OCI-LY7 (cell line): Measurements from ENCODE around the gene BTRC. TPM values are rescaled to one million over a fixed set of nuclear protein-coding genes. Genes with fewer than 3 reads are reported as not detected.

Source experiments
- BruUV-seq: library from RNA; stranded (reverse); fragments of 400-500 nt; replicated peaks from 2 replicates; lab custom pipeline; 2021; lab: Mats Ljungman, UMichigan
- CTCF ChIA-PET: fragments of 300-600 bp; sonication (Branson Sonifier 250); formaldehyde crosslinking; loops from one replicate; lab custom pipeline; 2022; ENCODE audit warnings: antibody characterized with exemption; ENCODE audit not compliant: unreplicated experiment; lab: Charles Lee
- POLR2A ChIA-PET: fragments of 300-600 bp; sonication (Branson Sonifier 250); formaldehyde crosslinking; loops from one replicate; lab custom pipeline; 2022; ENCODE audit warnings: antibody characterized with exemption; lab: Charles Lee
- DNase-seq: peaks from one replicate; pipeline ENCODE4 v3.0.0-alpha.2; 2015; ENCODE audit warnings: low spot score
- H2AFZ ChIP-seq: fragments of 200-600 bp; sonication (generic), shearing (Covaris generic); 2 replicates; pipeline ENCODE4 v1.6.1; 2014; ENCODE audit warnings: mild to moderate bottlenecking, antibody characterized with exemption, low read length, moderate library complexity
- H3K27ac ChIP-seq: fragments of 200-600 bp; sonication (generic); 2 replicates; pipeline ENCODE4 v1.5.1; 2014; ENCODE audit warnings: mixed run types, low read depth, mild to moderate bottlenecking, moderate library complexity, low read length, inconsistent platforms; ENCODE audit not compliant: poor library complexity, severe bottlenecking
- H3K36me3 ChIP-seq: fragments of 200-600 bp; sonication (generic); 2 replicates; pipeline ENCODE4 v1.6.1; 2014; ENCODE audit warnings: mild to moderate bottlenecking, antibody characterized with exemption, low read length, moderate library complexity, mixed read lengths; ENCODE audit not compliant: insufficient read depth
- H3K4me1 ChIP-seq: fragments of 200-600 bp; sonication (generic); 2 replicates; pipeline ENCODE4 v1.5.1; 2014; ENCODE audit warnings: mild to moderate bottlenecking, low read length; ENCODE audit not compliant: insufficient read depth, poor library complexity, severe bottlenecking
- H3K4me2 ChIP-seq: fragments of 200-600 bp; sonication (generic); 2 replicates; pipeline ENCODE4 v1.6.1; 2014; ENCODE audit warnings: mild to moderate bottlenecking, low read length
- H3K4me3 ChIP-seq: fragments of 200-600 bp; sonication (generic); 2 replicates; pipeline ENCODE4 v1.5.1; 2014; ENCODE audit warnings: mild to moderate bottlenecking, low read depth, low read length; ENCODE audit not compliant: poor library complexity, severe bottlenecking
- H3K79me2 ChIP-seq: fragments of 200-600 bp; sonication (generic); 2 replicates; pipeline ENCODE4 v1.6.1; 2016; ENCODE audit warnings: low read depth, mild to moderate bottlenecking, low read length, moderate library complexity, mixed read lengths; ENCODE audit not compliant: insufficient read depth
- H3K9me2 ChIP-seq: fragments of 200-600 bp; sonication (generic); 2 replicates; pipeline ENCODE4 v1.6.1; 2016; ENCODE audit warnings: mild to moderate bottlenecking, low read length, mixed read lengths; ENCODE audit not compliant: insufficient read depth
- H3K9me3 ChIP-seq: fragments of 200-600 bp; sonication (generic); 2 replicates; pipeline ENCODE4 v1.6.1; 2014; ENCODE audit warnings: mild to moderate bottlenecking, mixed run types, low read length, mixed read lengths
- H4K20me1 ChIP-seq: fragments of 200-600 bp; sonication (generic); 2 replicates; pipeline ENCODE4 v1.6.1; 2014; ENCODE audit warnings: mild to moderate bottlenecking, antibody characterized with exemption, low read length, moderate library complexity, mixed read lengths; ENCODE audit not compliant: insufficient read depth
- EZH2phosphoT487 ChIP-seq: fragments of 200-600 bp; sonication (generic); IDR thresholded peaks from 2 replicates; pipeline ENCODE4 v1.6.1; 2018; ENCODE audit warnings: low read depth, borderline replicate concordance, mild to moderate bottlenecking, mixed run types, antibody characterized with exemption, low read length, moderate library complexity, mixed read lengths
- intact Hi-C: fragments of 100-400 bp; cut with micrococcal nuclease; formaldehyde crosslinking; loops from one replicate; pipeline ENCODE4 v1.10.0; 2022; ENCODE audit not compliant: unreplicated experiment
- total RNA-seq, 2 experiments: library from RNA; depleted of rRNA in 1 of 2; stranded (reverse); fragments of >200 nt in 1 of 2; shearing (Covaris generic) in 1 of 2; gene quantifications; 2 replicates each; pipeline ENCODE4 v1.2.3, GENCODE V29; 2014 to 2022
- TF ChIP-seq, protein P1 (sequence below): fragments of 200-600 bp; sonication (generic); conservative IDR thresholded peaks from 2 replicates; pipeline ENCODE4 v1.5.1; 2014; ENCODE audit warnings: mild to moderate bottlenecking, antibody characterized with exemption, low read length, moderate library complexity, mixed read lengths

The BTRC gene
- total RNA-seq, 2 experiments from 2014 or later = 6.1 to 17.8 TPM

DNA sequence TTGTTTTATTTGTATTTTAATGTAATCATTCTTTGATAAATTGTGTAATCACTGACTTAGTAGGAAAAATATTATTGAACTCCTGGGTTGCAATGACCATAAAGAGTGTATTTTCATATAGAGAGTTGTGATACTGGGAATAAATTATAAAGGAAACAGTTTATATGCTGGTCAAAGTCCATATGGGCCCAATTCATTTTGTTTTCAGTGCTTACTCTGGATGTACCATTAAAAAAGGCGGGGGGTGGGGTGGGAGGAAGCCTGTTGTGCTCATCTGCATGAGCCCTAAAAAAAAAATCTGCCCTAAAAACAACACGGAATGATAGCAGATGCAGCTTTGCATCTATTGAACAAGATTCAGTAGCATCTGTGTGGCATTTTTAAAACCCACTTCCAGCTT is 114.2 kb downstream of the BTRC start:
- TF ChIP-seq EZH2phosphoT487 = no peak
- TF ChIP-seq, protein P1, sequence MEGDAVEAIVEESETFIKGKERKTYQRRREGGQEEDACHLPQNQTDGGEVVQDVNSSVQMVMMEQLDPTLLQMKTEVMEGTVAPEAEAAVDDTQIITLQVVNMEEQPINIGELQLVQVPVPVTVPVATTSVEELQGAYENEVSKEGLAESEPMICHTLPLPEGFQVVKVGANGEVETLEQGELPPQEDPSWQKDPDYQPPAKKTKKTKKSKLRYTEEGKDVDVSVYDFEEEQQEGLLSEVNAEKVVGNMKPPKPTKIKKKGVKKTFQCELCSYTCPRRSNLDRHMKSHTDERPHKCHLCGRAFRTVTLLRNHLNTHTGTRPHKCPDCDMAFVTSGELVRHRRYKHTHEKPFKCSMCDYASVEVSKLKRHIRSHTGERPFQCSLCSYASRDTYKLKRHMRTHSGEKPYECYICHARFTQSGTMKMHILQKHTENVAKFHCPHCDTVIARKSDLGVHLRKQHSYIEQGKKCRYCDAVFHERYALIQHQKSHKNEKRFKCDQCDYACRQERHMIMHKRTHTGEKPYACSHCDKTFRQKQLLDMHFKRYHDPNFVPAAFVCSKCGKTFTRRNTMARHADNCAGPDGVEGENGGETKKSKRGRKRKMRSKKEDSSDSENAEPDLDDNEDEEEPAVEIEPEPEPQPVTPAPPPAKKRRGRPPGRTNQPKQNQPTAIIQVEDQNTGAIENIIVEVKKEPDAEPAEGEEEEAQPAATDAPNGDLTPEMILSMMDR = no peak
- intact Hi-C loops = loop anchor here (5.0 kb wide), 1 partner anchor 256 kb away; no protein-coding TSS in a partner anchor
- Histone ChIP-seq H3K79me2 (no peaks in the 10 kb centered on the region), H3K9me3 (no peaks in the 10 kb centered on the region), H2AFZ (no peak overlapping the region), H3K4me2 (no peak overlapping the region), H3K27ac (no peak overlapping the region), H3K4me3 (no peak overlapping the region), H4K20me1 (no peaks in the 10 kb centered on the region; the same call in 1 of the 2 replicates), H3K36me3 (no peaks in the 10 kb centered on the region), H3K9me2 (no peaks in the 10 kb centered on the region), H3K4me1 (no peaks in the 10 kb centered on the region)
- ChIA-PET POLR2A (no interaction called here), CTCF (no interaction called here)
- DNase-seq = no peak
- no TSS peak for BruUV-seq

- H3K4me2 ChIP-seq = no peak overlapping the region
- DNase-seq = no peak
- no peak overlapping the region for H2AFZ ChIP-seq
- H3K79me2 ChIP-seq = no peaks in the 10 kb centered on the region
- H4K20me1 ChIP-seq = no peaks in the 10 kb centered on the region
- H3K27ac ChIP-seq = no peak overlapping the region
- ChIA-PET POLR2A (no interaction called here), CTCF (no interaction called here)
- no peak for TF ChIP-seq EZH2phosphoT487
- TF ChIP-seq, protein P1 = no peak
- H3K4me1 ChIP-seq = no peaks in the 10 kb centered on the region
- no peak overlapping the region for H3K4me3 ChIP-seq
- intact Hi-C loops = no loop called here
- H3K9me3 ChIP-seq = no peaks in the 10 kb centered on the region
- no peaks in the 10 kb centered on the region for H3K9me2 ChIP-seq
- H3K36me3 ChIP-seq = no peaks in the 10 kb centered on the region
- BruUV-seq = no TSS peak
Observed at GRCh38 chr10:101476383-101476782, 122.4 kb downstream of the BTRC start.

GRCh38 chr10:101478956-101479355 is 125.0 kb downstream of the BTRC start:
- Histone ChIP-seq H3K9me3 (no peaks in the 10 kb centered on the region), H2AFZ (no peak overlapping the region), H3K27ac (no peak overlapping the region), H3K9me2 (no peaks in the 10 kb centered on the region), H4K20me1 (no peaks in the 10 kb centered on the region; the same call in 1 of the 2 replicates), H3K79me2 (no peaks in the 10 kb centered on the region), H3K4me1 (no peaks in the 10 kb centered on the region), H3K4me3 (no peak overlapping the region), H3K4me2 (no peak overlapping the region), H3K36me3 (no peaks in the 10 kb centered on the region)
- DNase-seq = no peak
- BruUV-seq = no TSS peak
- ChIA-PET POLR2A (interaction anchor here (0.7 to 1.5 kb wide), 3 partner anchors 11 to 494 kb away, joined by 3 to 15 read pairs (median 4); no protein-coding TSS in a partner anchor), CTCF (interaction anchor here (0.6 kb wide), 1 partner anchor 65 kb away, joined by 3 read pairs; no protein-coding TSS in a partner anchor)
- TF ChIP-seq EZH2phosphoT487 = no peak
- TF ChIP-seq, protein P1 = no peak
- intact Hi-C loops = no loop called here
